Measurements from ENCODE around the gene CTSA.
"Not testable (repeated sequence)": the region's sequence is repeated elsewhere in the genome, so short reads cannot be mapped to it uniquely, and the experiment has no call there.

CTSA gene

GRCh38 chr20:45896641-45897161 lies 5.6 kb downstream of the CTSA start:
- H3K4me3 ChIP-seq (replicated peaks; ENCODE audit: low read depth, low read length) = no peak overlapping the region
- DNase-seq (ENCODE audit: low read depth) = no peak
- TF ChIP-seq CTCF (IDR thresholded peaks at IDR 0.05; ENCODE audit: low read length, missing control alignments) = no peak

- DNase-seq (ENCODE audit: low read depth) = no peak
- no peak for TF ChIP-seq CTCF (IDR thresholded peaks at IDR 0.05; ENCODE audit: low read length, missing control alignments)
- H3K4me3 ChIP-seq (replicated peaks; ENCODE audit: low read depth, low read length) = no peak overlapping the region
Observed at GRCh38 chr20:45897289-45897688, 6.2 kb downstream of the CTSA start.

GRCh38 chr20:45897692-45898091 lies 6.6 kb downstream of the CTSA start:
- no peak overlapping the region for H3K4me3 ChIP-seq (replicated peaks; ENCODE audit: low read depth, low read length)
- DNase-seq (ENCODE audit: low read depth) = no peak
- TF ChIP-seq CTCF (IDR thresholded peaks at IDR 0.05; ENCODE audit: low read length, missing control alignments) = no peak

- no peak for DNase-seq (ENCODE audit: low read depth)
- TF ChIP-seq CTCF (IDR thresholded peaks at IDR 0.05; ENCODE audit: low read length, missing control alignments) = no peak
- no peak overlapping the region for H3K4me3 ChIP-seq (replicated peaks; ENCODE audit: low read depth, low read length)
Observed at GRCh38 chr20:45898285-45898684, 7.2 kb downstream of the CTSA start.

GRCh38 chr20:45899046-45899835 lies 8.1 kb downstream of the CTSA start:
- no peak overlapping the region for H3K4me3 ChIP-seq (replicated peaks; ENCODE audit: low read depth, low read length)
- no peak for TF ChIP-seq CTCF (IDR thresholded peaks at IDR 0.05; ENCODE audit: low read length, missing control alignments)
- DNase-seq (ENCODE audit: low read depth) = no peak

- not testable (repeated sequence) for H3K4me3 ChIP-seq (replicated peaks; ENCODE audit: low read depth, low read length); DNase-seq (ENCODE audit: low read depth)
Observed at GRCh38 chr20:45901332-45901731, 10.2 kb downstream of the CTSA start.

- no peak for TF ChIP-seq CTCF (IDR thresholded peaks at IDR 0.05; ENCODE audit: low read length, missing control alignments)
- DNase-seq (ENCODE audit: low read depth) = no peak
- H3K4me3 ChIP-seq (replicated peaks; ENCODE audit: low read depth, low read length) = no peak overlapping the region
Observed at GRCh38 chr20:45902199-45902701, 11.1 kb downstream of the CTSA start.
